Natural killer cell (primary cell): Measurements from ENCODE around the gene NOS1AP. TPM values are rescaled to one million over a fixed set of nuclear protein-coding genes. Genes with fewer than 3 reads are reported as not detected.
A peak's percentile ranks its signal among the peaks of the same experiment; 100 is the strongest.

Experiments
- ATAC-seq, 3 donors: fragments of 150-1000 bp in 2 of 3; fragments of 200-7000 bp in 1 of 3; cut with Tn5 transposase; 1 replicate in 1 of 3; 2 replicates in 2 of 3; pipeline ENCODE4 v1.10.0; 2021; ENCODE audit warnings: mild to moderate bottlenecking in 2 of 3, moderate library complexity in 2 of 3
- DNase-seq, 2 donors: peaks; one replicate each; pipeline versions ENCODE4 v3.0.0 to v3.0.0-alpha.2; 2013 to 2021; ENCODE audit warnings: mixed read lengths in 1 of 2
- H3K27ac ChIP-seq: one replicate; pipeline ENCODE4 v1.5.1; 2013; ENCODE audit warnings: mild to moderate bottlenecking, low read length
- H3K27me3 ChIP-seq: one replicate; pipeline ENCODE4 v1.6.1; 2013; ENCODE audit warnings: low read length; ENCODE audit not compliant: control insufficient read depth, insufficient read depth
- H3K36me3 ChIP-seq: one replicate; pipeline ENCODE4 v1.6.1; 2013; ENCODE audit warnings: low read length; ENCODE audit not compliant: control insufficient read depth, insufficient read depth
- H3K4me1 ChIP-seq: one replicate; pipeline ENCODE4 v1.6.1; 2013; ENCODE audit warnings: low read length; ENCODE audit not compliant: control insufficient read depth, insufficient read depth
- H3K4me3 ChIP-seq: one replicate; pipeline ENCODE4 v1.5.1; 2013; ENCODE audit warnings: low read length
- H3K9me3 ChIP-seq: one replicate; pipeline ENCODE4 v1.6.1; 2013; ENCODE audit warnings: low read length; ENCODE audit not compliant: control insufficient read depth, insufficient read depth
- H3K27ac Mint-ChIP-seq, 2 donors: one replicate each; pipeline ENCODE4 v1.8.0; 2022; ENCODE audit warnings: mild to moderate bottlenecking in 2 of 2, mixed read lengths in 2 of 2, moderate library complexity in 1 of 2
- H3K27me3 Mint-ChIP-seq, 2 donors: one replicate each; pipeline ENCODE4 v1.8.0; 2022; ENCODE audit warnings: low read depth in 2 of 2, mixed read lengths in 2 of 2
- H3K36me3 Mint-ChIP-seq: one replicate; pipeline ENCODE4 v1.8.0; 2022; ENCODE audit warnings: mixed read lengths
- H3K4me1 Mint-ChIP-seq, 2 donors: one replicate each; pipeline ENCODE4 v1.8.0; 2022; ENCODE audit warnings: mixed read lengths in 2 of 2
- H3K4me3 Mint-ChIP-seq: one replicate; pipeline ENCODE4 v1.8.0; 2022; ENCODE audit warnings: mild to moderate bottlenecking, moderate library complexity, mixed read lengths
- H3K9me3 Mint-ChIP-seq, 2 donors: one replicate each; pipeline ENCODE4 v1.8.0; 2022; ENCODE audit warnings: mixed read lengths in 2 of 2
- WGBS: methylation state at CpG from one replicate; pipeline ENCODE4 v1.1.7; 2013; ENCODE audit warnings: missing lambda C conversion rate; ENCODE audit not compliant: insufficient coverage; 5-methylcytosine and 5-hydroxymethylcytosine counted together
- intact Hi-C: fragments of 100-400 bp; cut with micrococcal nuclease; formaldehyde crosslinking; loops from one replicate; pipeline ENCODE4 v1.14.2; 2022
- total RNA-seq, 4 donors: library from RNA; stranded (reverse); fragments of 120-200 nt in 1 of 4; gene quantifications; one replicate each; pipeline versions ENCODE4 v1.2.3 to v1.2.4, GENCODE V29; 2013 to 2022
- TF ChIP-seq, protein P1 (sequence below): fragments of 200-600 bp; IDR thresholded peaks from one replicate; pipeline ENCODE4 v1.8.0; 2022; ENCODE audit warnings: antibody characterized with exemption

Gene NOS1AP
- total RNA-seq, 3 donors from 2014 or later (not counting 1 experiment from before 2014, with no cell fraction given) = 0.09 to 0.20 TPM; not detected in 1

DNA sequence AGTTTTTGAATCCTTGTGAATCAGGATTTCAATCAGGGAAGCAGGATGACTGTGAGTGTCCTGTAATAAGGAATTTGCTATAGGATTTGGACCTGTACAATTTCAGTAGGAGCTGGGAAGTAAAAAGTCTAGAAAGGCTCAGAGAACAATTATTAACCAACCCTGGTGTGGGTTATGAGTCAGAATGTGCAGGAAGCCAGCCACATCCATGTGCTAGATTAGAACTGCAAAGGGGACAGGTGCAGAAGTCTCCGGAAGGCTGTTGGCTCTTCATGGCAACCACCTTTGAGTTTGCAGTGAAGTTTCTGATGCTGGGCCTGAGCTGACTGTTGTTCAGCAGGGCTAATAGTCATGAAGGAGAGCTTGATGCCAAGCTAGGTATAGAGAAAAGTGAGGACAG lies 236.5 kb downstream of the NOS1AP start:
- H3K4me1 ChIP-seq = no peaks in the 10 kb centered on the region
- Mint-ChIP-seq H3K9me3 (peaks cover 0 to 3% of the 10 kb centered on the region in 2 donors), H3K4me1 (peaks cover 0 to 6% of the 10 kb centered on the region in 2 donors), H3K36me3 (no peaks in the 10 kb centered on the region), H3K27me3 (peaks cover 6% of the 10 kb centered on the region in 2 donors), H3K4me3 (no peak overlapping the region), H3K27ac (no peak overlapping the region)
- whole genome bisulfite sequencing = 70% methylated on average over 1 of the region's 1 CpG
- peaks cover 13% of the 10 kb centered on the region for H3K9me3 ChIP-seq
- no peaks in the 10 kb centered on the region for H3K36me3 ChIP-seq
- DNase-seq (no peak), ATAC-seq (peak in 1 of 3 donors; percentile 57)
- no peaks in the 10 kb centered on the region for H3K27me3 ChIP-seq
- TF ChIP-seq, protein P1, sequence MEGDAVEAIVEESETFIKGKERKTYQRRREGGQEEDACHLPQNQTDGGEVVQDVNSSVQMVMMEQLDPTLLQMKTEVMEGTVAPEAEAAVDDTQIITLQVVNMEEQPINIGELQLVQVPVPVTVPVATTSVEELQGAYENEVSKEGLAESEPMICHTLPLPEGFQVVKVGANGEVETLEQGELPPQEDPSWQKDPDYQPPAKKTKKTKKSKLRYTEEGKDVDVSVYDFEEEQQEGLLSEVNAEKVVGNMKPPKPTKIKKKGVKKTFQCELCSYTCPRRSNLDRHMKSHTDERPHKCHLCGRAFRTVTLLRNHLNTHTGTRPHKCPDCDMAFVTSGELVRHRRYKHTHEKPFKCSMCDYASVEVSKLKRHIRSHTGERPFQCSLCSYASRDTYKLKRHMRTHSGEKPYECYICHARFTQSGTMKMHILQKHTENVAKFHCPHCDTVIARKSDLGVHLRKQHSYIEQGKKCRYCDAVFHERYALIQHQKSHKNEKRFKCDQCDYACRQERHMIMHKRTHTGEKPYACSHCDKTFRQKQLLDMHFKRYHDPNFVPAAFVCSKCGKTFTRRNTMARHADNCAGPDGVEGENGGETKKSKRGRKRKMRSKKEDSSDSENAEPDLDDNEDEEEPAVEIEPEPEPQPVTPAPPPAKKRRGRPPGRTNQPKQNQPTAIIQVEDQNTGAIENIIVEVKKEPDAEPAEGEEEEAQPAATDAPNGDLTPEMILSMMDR = no peak
- no peak overlapping the region for H3K27ac ChIP-seq
- H3K4me3 ChIP-seq = no peak overlapping the region
- intact Hi-C loops = no loop called here

DNA sequence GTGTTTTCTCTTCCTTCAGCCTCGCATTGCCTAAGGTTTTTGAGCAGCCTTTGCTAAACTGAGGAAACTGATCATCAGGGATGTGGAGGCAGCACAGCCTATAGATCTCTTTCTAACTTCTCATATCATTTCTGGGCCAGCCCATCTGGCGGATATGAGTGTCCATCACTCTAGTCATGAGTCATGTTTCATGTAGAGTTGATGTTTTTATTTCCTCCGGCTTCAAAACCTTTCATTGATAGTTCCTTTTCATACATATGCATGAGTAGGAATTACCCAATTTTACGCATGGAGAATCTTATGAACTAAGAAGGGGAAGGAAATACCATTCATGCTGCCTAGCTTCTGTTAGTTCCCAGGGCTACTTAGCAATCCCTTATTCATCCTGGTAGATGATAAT lies 240.8 kb downstream of the NOS1AP start:
- Mint-ChIP-seq H3K27me3 (peaks cover 6 to 7% of the 10 kb centered on the region in 2 donors), H3K9me3 (peaks cover 0 to 2% of the 10 kb centered on the region in 2 donors), H3K4me3 (no peak overlapping the region), H3K36me3 (no peaks in the 10 kb centered on the region), H3K27ac (no peak overlapping the region), H3K4me1 (peaks cover 4 to 9% of the 10 kb centered on the region in 2 donors)
- WGBS = 100% methylated on average over 1 of the region's 4 CpGs
- no peaks in the 10 kb centered on the region for H3K27me3 ChIP-seq
- H3K4me1 ChIP-seq = peaks cover 5% of the 10 kb centered on the region
- H3K27ac ChIP-seq = no peak overlapping the region
- intact Hi-C loops = no loop called here
- peaks cover 10% of the 10 kb centered on the region for H3K9me3 ChIP-seq
- H3K4me3 ChIP-seq = no peak overlapping the region
- DNase-seq (no peak), ATAC-seq (no peak)
- no peaks in the 10 kb centered on the region for H3K36me3 ChIP-seq
- TF ChIP-seq, protein P1 = no peak

DNA sequence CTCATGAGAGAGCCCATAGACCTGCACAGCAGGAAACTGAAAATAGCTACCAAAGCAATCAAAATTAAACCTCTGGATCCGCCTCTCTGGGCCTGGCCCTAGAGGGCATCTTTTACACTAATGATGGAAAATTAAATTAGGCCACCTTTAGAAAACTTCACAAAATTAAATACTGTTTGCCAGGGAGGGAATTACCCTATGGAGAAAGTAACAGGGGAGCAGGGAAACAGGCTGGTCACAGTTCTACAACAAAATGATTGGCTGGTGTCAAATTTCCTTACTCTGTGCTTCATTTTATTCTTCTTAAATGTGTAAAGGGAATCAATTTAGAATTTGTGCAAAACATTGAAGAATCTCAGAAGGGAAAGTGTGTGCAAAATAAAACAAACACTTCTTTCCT lies 244.7 kb downstream of the NOS1AP start:
- H3K27ac Mint-ChIP-seq = no peak overlapping the region
- no peak overlapping the region for H3K4me3 Mint-ChIP-seq
- Histone ChIP-seq H3K27ac (no peak overlapping the region), H3K4me1 (peaks cover 17% of the 10 kb centered on the region), H3K27me3 (no peaks in the 10 kb centered on the region), H3K4me3 (no peak overlapping the region), H3K9me3 (no peaks in the 10 kb centered on the region), H3K36me3 (no peaks in the 10 kb centered on the region)
- intact Hi-C loops = no loop called here
- no peaks in the 10 kb centered on the region for H3K9me3 Mint-ChIP-seq
- WGBS = 100% methylated on average over 1 of the region's 1 CpG
- H3K27me3 Mint-ChIP-seq = peaks cover 14 to 22% of the 10 kb centered on the region in 2 donors
- no peaks in the 10 kb centered on the region for H3K36me3 Mint-ChIP-seq
- DNase-seq (no peak), ATAC-seq (no peak)
- TF ChIP-seq, protein P1 = no peak
- H3K4me1 Mint-ChIP-seq = peaks cover 20 to 27% of the 10 kb centered on the region in 2 donors

DNA sequence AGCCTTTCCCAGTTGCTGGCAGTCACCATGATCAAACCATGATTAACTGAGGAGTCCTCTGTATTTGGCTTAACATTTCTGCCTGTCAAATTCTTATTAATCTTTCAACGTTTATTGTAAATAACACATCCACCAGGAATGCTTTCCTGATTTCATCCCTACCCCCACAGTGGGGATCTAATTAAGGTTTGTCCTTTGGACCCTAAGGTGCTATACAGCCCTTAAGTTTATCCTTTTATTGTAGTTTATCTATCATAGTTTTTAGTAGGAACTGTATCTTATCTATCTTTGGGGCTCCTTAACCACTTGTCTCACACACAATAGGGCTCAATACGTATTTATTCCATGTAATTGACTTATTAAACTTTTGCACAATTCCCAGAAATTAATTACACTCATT lies 246.2 kb downstream of the NOS1AP start:
- Mint-ChIP-seq H3K27ac (peak overlapping the region in 1 of 2 donors; percentile 50), H3K4me1 (peaks cover 26 to 32% of the 10 kb centered on the region in 2 donors), H3K9me3 (no peaks in the 10 kb centered on the region), H3K27me3 (peaks cover 22 to 30% of the 10 kb centered on the region in 2 donors), H3K4me3 (peak overlapping the region; percentile 71), H3K36me3 (no peaks in the 10 kb centered on the region)
- TF ChIP-seq, protein P1 = no peak
- no peaks in the 10 kb centered on the region for H3K27me3 ChIP-seq
- intact Hi-C loops = no loop called here
- H3K36me3 ChIP-seq = no peaks in the 10 kb centered on the region
- H3K4me1 ChIP-seq = peaks cover 17% of the 10 kb centered on the region
- DNase-seq (no peak), ATAC-seq (no peak)
- WGBS = 58% methylated on average over 2 of the region's 2 CpGs
- H3K27ac ChIP-seq = no peak overlapping the region
- H3K4me3 ChIP-seq = no peak overlapping the region
- no peaks in the 10 kb centered on the region for H3K9me3 ChIP-seq
